PC-3 (cell line): ENCODE measurements around the gene FTO. TPM values are rescaled to one million over a fixed set of nuclear protein-coding genes. Genes with fewer than 3 reads are reported as not detected.
A peak's percentile ranks its signal among the peaks of the same experiment; 100 is the strongest.

ENCODE experiments used
- ATAC-seq: fragments of 200-7000 bp; cut with Tn5 transposase; 2 replicates; pipeline ENCODE4 v1.9.1; 2020; ENCODE audit warnings: mild to moderate bottlenecking, moderate library complexity
- Bru-seq: library from RNA; stranded (reverse); fragments of 400-500 nt; gene quantifications from one replicate; lab custom pipeline; 2021; lab: Mats Ljungman, UMichigan
- BruChase-seq, 2 experiments: library from RNA; stranded (reverse); fragments of 400-500 nt; gene quantifications; one replicate each; lab custom pipeline; 2021; lab: Mats Ljungman, UMichigan
- BruUV-seq: library from RNA; stranded (reverse); fragments of 400-500 nt; replicated peaks from 2 replicates; lab custom pipeline; 2021; lab: Mats Ljungman, UMichigan
- CTCF ChIA-PET: fragments of 300-600 bp; sonication (Branson Sonifier 250); formaldehyde crosslinking; loops from one replicate; lab custom pipeline; 2022; ENCODE audit warnings: antibody characterized with exemption; lab: Charles Lee
- POLR2A ChIA-PET: fragments of 300-600 bp; sonication (Branson Sonifier 250); formaldehyde crosslinking; loops from one replicate; lab custom pipeline; 2022; ENCODE audit warnings: antibody characterized with exemption; ENCODE audit not compliant: unreplicated experiment; lab: Charles Lee
- DNase-seq: peaks from one replicate; pipeline ENCODE4 v3.0.0-alpha.2; 2015
- H2AFZ ChIP-seq: fragments of 300-600 bp; sonication (generic); 2 replicates; pipeline ENCODE4 v1.6.0; 2016; ENCODE audit warnings: antibody characterized with exemption, low read length
- H3F3A ChIP-seq: fragments of 300-600 bp; sonication (generic); one replicate; pipeline ENCODE4 v1.6.0; 2017; ENCODE audit warnings: antibody characterized with exemption, low read length, control low read depth, mild to moderate bottlenecking; ENCODE audit not compliant: unreplicated experiment
- H3K27ac ChIP-seq: fragments of 300-600 bp; sonication (generic); 2 replicates; pipeline ENCODE4 v1.5.1; 2016; ENCODE audit warnings: mild to moderate bottlenecking, low read length
- H3K27me3 ChIP-seq: fragments of 300-600 bp; sonication (generic); 2 replicates; pipeline ENCODE4 v1.6.1; 2016; ENCODE audit warnings: low read length, mixed read lengths
- H3K36me3 ChIP-seq: fragments of 300-600 bp; sonication (generic); 2 replicates; pipeline ENCODE4 v1.6.1; 2016; ENCODE audit warnings: low read depth, mixed run types, low read length, mixed read lengths
- H3K4me1 ChIP-seq: fragments of 300-600 bp; sonication (generic); 2 replicates; pipeline ENCODE4 v1.5.1; 2016; ENCODE audit warnings: low read length; ENCODE audit not compliant: insufficient read depth
- H3K4me2 ChIP-seq: fragments of 300-600 bp; sonication (generic); 2 replicates; pipeline ENCODE4 v1.6.0; 2016; ENCODE audit warnings: low read length
- H3K4me3 ChIP-seq: fragments of 300-600 bp; sonication (generic); 2 replicates; pipeline ENCODE4 v1.5.1; 2016; ENCODE audit warnings: mild to moderate bottlenecking, low read length, mixed read lengths
- H3K79me2 ChIP-seq: fragments of 300-600 bp; sonication (generic); 2 replicates; pipeline ENCODE4 v1.6.1; 2017; ENCODE audit warnings: low read length, mixed read lengths
- H3K9ac ChIP-seq: fragments of 300-600 bp; sonication (generic); 2 replicates; pipeline ENCODE4 v1.6.0; 2016; ENCODE audit warnings: mild to moderate bottlenecking, low read length
- H3K9me2 ChIP-seq: fragments of 300-600 bp; sonication (generic); replicated peaks from 2 replicates; pipeline ENCODE4 v1.6.1; 2016; ENCODE audit warnings: mixed run types, low read length, mixed read lengths
- H3K9me3 ChIP-seq: fragments of 300-600 bp; sonication (generic); 2 replicates; pipeline ENCODE4 v1.6.1; 2016; ENCODE audit warnings: low read length, mixed read lengths
- H4K20me1 ChIP-seq: fragments of 300-600 bp; sonication (generic); 2 replicates; pipeline ENCODE4 v1.6.1; 2016; ENCODE audit warnings: low read length, mixed read lengths
- EZH2 ChIP-seq: fragments of 300-600 bp; sonication (generic); IDR thresholded peaks from one replicate; pipeline ENCODE4 v1.6.1; 2017; ENCODE audit warnings: antibody characterized with exemption, mild to moderate bottlenecking, low read length; ENCODE audit not compliant: unreplicated experiment
- EZH2phosphoT487 ChIP-seq: fragments of 300-600 bp; sonication (generic); IDR thresholded peaks from 2 replicates; pipeline ENCODE4 v1.6.1; 2018; ENCODE audit warnings: mild to moderate bottlenecking, antibody characterized with exemption, low read length, borderline replicate concordance
- intact Hi-C: fragments of 100-400 bp; cut with micrococcal nuclease; formaldehyde crosslinking; loops from 2 replicates; pipeline ENCODE4 v1.9.0; 2023
- long read RNA-seq: library from polyadenylated mRNA; unstranded; transcript quantifications from one replicate; pipeline ENCODE4 v2.0.0, GENCODE V29; 2021; ENCODE audit not compliant: unreplicated experiment
- total RNA-seq: library from RNA; depleted of rRNA; stranded (reverse); fragments of >200 nt; gene quantifications from 2 replicates; pipeline ENCODE4 v1.2.3, GENCODE V29; 2014; rRNA removed
- TF ChIP-seq, protein P1 (sequence below): fragments of 300-600 bp; sonication (generic); conservative IDR thresholded peaks from 2 replicates; pipeline ENCODE4 v1.5.1; 2017; ENCODE audit warnings: antibody characterized with exemption, low read depth, mild to moderate bottlenecking, low read length

FTO gene
- total RNA-seq (27.0 and 32.7 TPM in 2 replicates), Bru-seq, nascent RNA (percentile 63 among the genes with signal in this experiment), BruChase-seq, experiment 1, labeled RNA remaining after a 6-hour chase (percentile 54 among the genes with signal in this experiment), BruChase-seq, experiment 2, labeled RNA remaining after a 2-hour chase (percentile 65 among the genes with signal in this experiment)
- long read RNA-seq, full-length matches to known transcripts = 15 of 28 reads
- long read RNA-seq, partial matches to known transcripts = 4 of 28 reads
- long read RNA-seq, other reads (novel, unspliced or antisense) = 9 of 28 reads

DNA sequence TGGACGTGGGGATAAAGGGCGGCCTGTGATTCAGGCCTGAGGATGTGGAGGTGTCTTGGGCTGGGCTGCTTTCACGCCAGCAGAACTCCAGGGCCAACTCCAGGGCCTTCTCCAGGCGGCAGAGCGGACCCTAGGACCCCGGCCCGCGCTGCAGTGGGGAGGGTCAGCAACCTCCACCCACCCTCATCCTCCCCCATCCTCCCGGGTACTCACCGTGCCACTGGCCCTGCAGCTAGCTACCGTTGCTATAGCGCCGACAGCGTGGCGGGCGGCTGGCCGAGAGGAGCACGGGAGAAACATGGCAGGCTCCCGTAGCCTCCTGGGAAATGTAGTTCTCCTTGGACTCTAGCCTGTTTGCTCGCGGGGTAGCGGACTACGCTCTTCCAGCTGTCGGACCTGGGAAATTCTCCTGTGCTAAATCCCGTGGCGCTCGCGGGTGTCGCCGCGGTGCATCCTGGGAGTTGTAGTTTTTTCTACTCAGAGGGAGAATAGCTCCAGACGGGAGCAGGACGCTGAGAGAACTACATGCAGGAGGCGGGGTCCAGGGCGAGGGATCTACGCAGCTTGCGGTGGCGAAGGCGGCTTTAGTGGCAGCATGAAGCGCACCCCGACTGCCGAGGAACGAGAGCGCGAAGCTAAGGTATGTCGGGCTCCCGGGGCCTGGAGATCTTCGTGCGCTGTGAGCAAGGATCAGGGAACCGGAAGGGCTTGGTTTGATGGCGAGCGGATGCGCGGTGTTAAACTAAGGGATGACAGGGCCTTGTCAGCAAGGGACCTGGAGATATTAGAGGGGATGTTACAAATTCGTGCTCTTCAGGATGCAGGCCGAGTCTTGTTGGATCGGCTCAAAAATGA is at the start of gene FTO, which contains the start of gene RPGRIP1L:
Gene FTO, plus strand, starts transcription at position 567 of the 855 bp plus-strand sequence.
Gene RPGRIP1L, minus strand, starts transcription at position 270 of the 855 bp plus-strand sequence. CDS start 3,136 bp downstream, outside the sequence.
- DNase-seq (peak; percentile 97), ATAC-seq (peak; percentile 98)
- H3K9ac ChIP-seq = peak within 1 kb of the TSS; percentile 77
- no TSS peak for BruUV-seq
- H3K9me3 ChIP-seq = no peaks in the 10 kb centered on the region
- H3K4me3 ChIP-seq = peak within 1 kb of the TSS; percentile 81
- no peaks in the 10 kb centered on the region for H3K9me2 ChIP-seq
- no peak within 1 kb of the TSS for H3K27ac ChIP-seq
- H3F3A ChIP-seq = no peaks in the 10 kb centered on the region
- peak within 1 kb of the TSS; percentile 89 for H3K4me2 ChIP-seq
- H2AFZ ChIP-seq = peak within 1 kb of the TSS; percentile 88
- no peaks in the 10 kb centered on the region for H4K20me1 ChIP-seq
- H3K79me2 ChIP-seq = peaks cover 48% of the 10 kb centered on the region
- H3K27me3 ChIP-seq = no peaks in the 10 kb centered on the region
- TF ChIP-seq EZH2phosphoT487 = no peak
- TF ChIP-seq, protein P1, sequence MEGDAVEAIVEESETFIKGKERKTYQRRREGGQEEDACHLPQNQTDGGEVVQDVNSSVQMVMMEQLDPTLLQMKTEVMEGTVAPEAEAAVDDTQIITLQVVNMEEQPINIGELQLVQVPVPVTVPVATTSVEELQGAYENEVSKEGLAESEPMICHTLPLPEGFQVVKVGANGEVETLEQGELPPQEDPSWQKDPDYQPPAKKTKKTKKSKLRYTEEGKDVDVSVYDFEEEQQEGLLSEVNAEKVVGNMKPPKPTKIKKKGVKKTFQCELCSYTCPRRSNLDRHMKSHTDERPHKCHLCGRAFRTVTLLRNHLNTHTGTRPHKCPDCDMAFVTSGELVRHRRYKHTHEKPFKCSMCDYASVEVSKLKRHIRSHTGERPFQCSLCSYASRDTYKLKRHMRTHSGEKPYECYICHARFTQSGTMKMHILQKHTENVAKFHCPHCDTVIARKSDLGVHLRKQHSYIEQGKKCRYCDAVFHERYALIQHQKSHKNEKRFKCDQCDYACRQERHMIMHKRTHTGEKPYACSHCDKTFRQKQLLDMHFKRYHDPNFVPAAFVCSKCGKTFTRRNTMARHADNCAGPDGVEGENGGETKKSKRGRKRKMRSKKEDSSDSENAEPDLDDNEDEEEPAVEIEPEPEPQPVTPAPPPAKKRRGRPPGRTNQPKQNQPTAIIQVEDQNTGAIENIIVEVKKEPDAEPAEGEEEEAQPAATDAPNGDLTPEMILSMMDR = no peak
- no peak for TF ChIP-seq EZH2
- H3K36me3 ChIP-seq = no peaks in the 10 kb centered on the region
- intact Hi-C loops = no loop called here
- H3K4me1 ChIP-seq = peaks cover 7% of the 10 kb centered on the region; the same call in 1 of the 2 replicates
- POLR2A ChIA-PET = no interaction called here
- CTCF ChIA-PET = interaction anchor here (0.6 to 1.3 kb wide), 3 partner anchors 39 to 447 kb away, joined by 3 to 4 read pairs (median 4); no protein-coding TSS in a partner anchor

DNA sequence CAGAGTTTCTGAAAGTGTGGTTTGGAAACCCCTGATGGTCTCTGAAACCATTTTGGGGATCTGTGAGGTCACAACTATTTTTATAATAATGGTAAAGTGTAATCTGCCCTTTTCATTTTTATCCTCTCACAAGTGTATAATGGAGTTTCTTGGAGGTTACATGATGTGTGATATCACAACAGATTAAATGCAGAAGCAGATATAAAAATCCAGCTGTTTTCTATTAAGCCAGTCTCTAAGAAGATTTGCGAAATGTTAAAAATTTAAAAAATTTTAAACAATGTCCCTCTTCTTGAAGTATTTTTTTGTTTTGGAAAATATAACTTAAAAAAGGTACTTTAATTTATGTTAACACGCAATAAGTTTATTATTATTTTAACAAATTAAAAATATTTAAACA is 49.0 kb upstream of the FTO start:
- H3K4me2 ChIP-seq = no peak overlapping the region
- DNase-seq = no peak
- H4K20me1 ChIP-seq = no peaks in the 10 kb centered on the region
- H3K9me3 ChIP-seq = no peaks in the 10 kb centered on the region
- BruUV-seq = no TSS peak
- no peak for TF ChIP-seq EZH2phosphoT487
- TF ChIP-seq EZH2 = no peak
- TF ChIP-seq, protein P1 = no peak
- ATAC-seq = no peak
- H3K27me3 ChIP-seq = no peaks in the 10 kb centered on the region
- no peak overlapping the region for H2AFZ ChIP-seq
- ChIA-PET POLR2A (no interaction called here), CTCF (no interaction called here)
- H3K27ac ChIP-seq = no peak overlapping the region
- H3K4me1 ChIP-seq = no peaks in the 10 kb centered on the region
- H3K9ac ChIP-seq = no peak overlapping the region
- no peaks in the 10 kb centered on the region for H3K9me2 ChIP-seq
- H3F3A ChIP-seq = no peaks in the 10 kb centered on the region
- H3K79me2 ChIP-seq = no peaks in the 10 kb centered on the region
- H3K36me3 ChIP-seq = no peaks in the 10 kb centered on the region
- H3K4me3 ChIP-seq = no peak overlapping the region
- intact Hi-C loops = no loop called here
